HL-60 (cell line): ENCODE results near the gene DISP2.

Experiments used
- CTCF ChIP-seq: IDR thresholded peaks from one replicate; pipeline ENCODE4 v1.5.1; 2011; ENCODE audit warnings: low read length, control low read depth, inconsistent platforms; ENCODE audit not compliant: insufficient read depth
- GABPA ChIP-seq: IDR thresholded peaks from 2 replicates; pipeline ENCODE4 v1.6.1; 2012; ENCODE audit warnings: low read depth

GRCh38 chr15:40380636-40381035 lies 22.6 kb downstream of the DISP2 start:
- TF ChIP-seq CTCF (no peak), GABPA (no peak)
